Endothelial cell (in vitro differentiated cells): Measurements from ENCODE around the gene TMED10. TPM values are rescaled to one million over a fixed set of nuclear protein-coding genes. Genes with fewer than 3 reads are reported as not detected.

Experiments
- DNase-seq: peaks from one replicate; pipeline ENCODE4 v3.0.0; 2021; ENCODE audit warnings: low spot score
- H3K27ac Mint-ChIP-seq: one replicate; pipeline ENCODE4 v1.8.0; 2021; ENCODE audit warnings: mixed read lengths, inconsistent platforms; ENCODE audit not compliant: unreplicated experiment
- H3K27me3 Mint-ChIP-seq: one replicate; pipeline ENCODE4 v1.8.0; 2021; ENCODE audit warnings: mild to moderate bottlenecking, moderate library complexity, mixed read lengths, inconsistent platforms; ENCODE audit not compliant: unreplicated experiment
- H3K36me3 Mint-ChIP-seq: one replicate; pipeline ENCODE4 v1.8.0; 2021; ENCODE audit warnings: mild to moderate bottlenecking, low read depth, mixed read lengths, inconsistent platforms; ENCODE audit not compliant: unreplicated experiment
- H3K4me1 Mint-ChIP-seq: one replicate; pipeline ENCODE4 v1.8.0; 2021; ENCODE audit warnings: mild to moderate bottlenecking, mixed read lengths, inconsistent platforms; ENCODE audit not compliant: unreplicated experiment
- H3K4me3 Mint-ChIP-seq: one replicate; pipeline ENCODE4 v1.8.0; 2021; ENCODE audit warnings: mild to moderate bottlenecking, mixed read lengths, inconsistent platforms; ENCODE audit not compliant: unreplicated experiment
- H3K9me3 Mint-ChIP-seq: one replicate; pipeline ENCODE4 v1.8.0; 2021; ENCODE audit warnings: mixed read lengths, inconsistent platforms; ENCODE audit not compliant: unreplicated experiment
- CTCF ChIP-seq: fragments of 200-600 bp; sonication (generic); IDR thresholded peaks from one replicate; pipeline ENCODE4 v1.5.0; 2021; ENCODE audit warnings: antibody characterized with exemption; ENCODE audit not compliant: unreplicated experiment
- long read RNA-seq: library from polyadenylated mRNA; unstranded; transcript quantifications from one replicate; pipeline ENCODE4 v2.0.0, GENCODE V29; 2020; ENCODE audit not compliant: unreplicated experiment
- total RNA-seq: library from RNA; stranded (reverse); fragmentation: NEBNext Ultra II Directional; extraction: Animal tissue kit (Norgen Biotek cat#: 25700); gene quantifications from one replicate; pipeline ENCODE4 v1.2.1, GENCODE V29; 2021; ENCODE audit not compliant: unreplicated experiment

Gene TMED10
- 312 TPM for total RNA-seq
- long read RNA-seq, full-length matches to known transcripts = 119 of 128 reads
- long read RNA-seq, partial matches to known transcripts = 1 of 128 reads
- long read RNA-seq, other reads (novel, unspliced or antisense) = 8 of 128 reads

DNA sequence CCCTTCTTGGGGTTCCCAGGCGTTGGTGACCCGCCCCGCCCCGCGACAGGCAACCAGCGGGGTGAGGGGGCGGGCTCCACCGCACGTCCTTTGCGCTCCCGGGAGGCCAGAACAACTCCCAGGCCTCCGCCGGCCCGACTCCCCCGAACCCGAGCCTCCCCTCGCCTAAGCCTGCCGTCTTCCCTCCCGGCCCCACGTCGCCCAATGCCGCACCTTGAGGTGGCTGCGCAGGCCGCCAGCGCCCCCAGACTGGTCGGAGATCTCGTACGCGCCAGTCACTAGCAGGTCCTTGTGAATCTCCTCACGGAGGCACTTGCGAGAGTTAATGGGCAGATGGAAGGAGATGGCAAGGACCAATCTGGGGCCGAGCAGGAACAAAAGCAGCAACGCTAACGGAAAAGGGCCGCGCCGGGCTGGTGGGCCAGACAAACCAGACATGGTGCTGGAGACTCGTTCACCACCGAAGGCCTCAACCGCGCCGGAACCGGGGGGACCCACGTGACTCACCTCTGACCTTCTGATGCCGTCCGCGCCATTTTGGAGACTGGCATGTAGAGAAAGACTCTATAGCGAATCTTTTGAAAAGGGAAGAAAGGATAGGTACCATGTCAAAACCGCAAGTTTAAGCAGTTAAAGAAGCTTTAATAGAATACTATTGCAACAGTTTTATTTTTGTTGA is at the start of gene TMED10:
TSS of gene TMED10 (minus strand) at position 471 of the 679 bp plus-strand sequence. CDS start at position 438, 33 bp downstream.
- Mint-ChIP-seq H3K36me3 (no peaks in the 10 kb centered on the region), H3K4me3 (peak within 1 kb of the TSS; percentile 99), H3K4me1 (peaks cover 22% of the 10 kb centered on the region)

DNA sequence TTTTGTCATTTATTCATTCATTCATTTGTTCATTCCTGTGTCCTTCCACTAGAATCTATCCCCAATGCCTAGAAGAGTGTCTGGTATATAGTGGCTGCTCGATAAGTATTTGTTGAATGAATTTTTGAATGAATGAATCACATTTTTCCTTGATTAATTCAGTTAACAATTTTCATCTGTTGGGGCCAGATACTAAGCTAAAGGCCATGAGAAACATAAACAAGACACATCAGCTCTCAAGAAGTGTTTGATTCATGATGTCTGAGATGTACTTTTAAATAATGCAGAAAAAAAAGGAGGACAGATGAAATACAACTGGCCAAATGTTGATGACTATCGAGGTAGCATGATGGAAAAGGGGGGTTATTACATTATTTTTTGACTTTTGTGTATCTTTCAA is 48.1 kb upstream of the TMED10 start:
- Mint-ChIP-seq H3K9me3 (no peaks in the 10 kb centered on the region), H3K27me3 (peaks cover 8% of the 10 kb centered on the region), H3K4me3 (no peak overlapping the region), H3K36me3 (peaks cover 3% of the 10 kb centered on the region), H3K4me1 (peaks cover 54% of the 10 kb centered on the region), H3K27ac (peak overlapping the region; percentile 79)
- TF ChIP-seq CTCF = no peak
- DNase-seq = no peak

More for the DNA sequence above, at the start of gene TMED10:
- TF ChIP-seq CTCF = no peak
- peak; percentile 84 for DNase-seq
- no peaks in the 10 kb centered on the region for H3K9me3 Mint-ChIP-seq
- H3K27me3 Mint-ChIP-seq = peaks cover 11% of the 10 kb centered on the region
- H3K27ac Mint-ChIP-seq = peak within 1 kb of the TSS; percentile 100

DNA sequence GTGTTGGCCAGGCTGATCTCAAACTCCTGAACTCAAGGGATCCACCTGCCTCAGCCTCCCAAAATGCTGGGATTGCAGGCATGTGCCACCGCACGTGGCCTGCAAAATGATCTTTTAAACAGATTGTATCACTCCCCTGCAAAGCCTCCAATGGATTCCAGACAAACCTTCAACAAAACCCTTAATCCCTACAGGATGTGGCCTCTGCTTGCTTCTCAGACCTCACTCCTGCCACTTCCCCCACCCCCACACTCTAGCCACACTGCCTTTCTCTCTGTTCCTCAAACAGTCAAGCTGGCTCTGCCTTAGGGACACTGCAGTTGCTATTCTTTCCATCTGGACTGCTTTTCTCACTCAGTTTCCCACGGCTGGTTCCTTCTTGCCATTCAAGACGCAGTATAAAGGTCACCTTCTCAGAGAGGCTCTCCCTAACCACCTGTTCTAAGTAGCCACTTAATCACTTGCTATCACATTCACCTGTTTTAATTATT is 47.3 kb upstream of the TMED10 start:
- Mint-ChIP-seq H3K27me3 (peaks cover 3% of the 10 kb centered on the region), H3K9me3 (no peaks in the 10 kb centered on the region), H3K4me1 (peaks cover 46% of the 10 kb centered on the region), H3K36me3 (no peaks in the 10 kb centered on the region), H3K27ac (peak overlapping the region; percentile 90), H3K4me3 (peak overlapping the region; percentile 45)
- peak; percentile 33 for DNase-seq
- TF ChIP-seq CTCF = no peak

DNA sequence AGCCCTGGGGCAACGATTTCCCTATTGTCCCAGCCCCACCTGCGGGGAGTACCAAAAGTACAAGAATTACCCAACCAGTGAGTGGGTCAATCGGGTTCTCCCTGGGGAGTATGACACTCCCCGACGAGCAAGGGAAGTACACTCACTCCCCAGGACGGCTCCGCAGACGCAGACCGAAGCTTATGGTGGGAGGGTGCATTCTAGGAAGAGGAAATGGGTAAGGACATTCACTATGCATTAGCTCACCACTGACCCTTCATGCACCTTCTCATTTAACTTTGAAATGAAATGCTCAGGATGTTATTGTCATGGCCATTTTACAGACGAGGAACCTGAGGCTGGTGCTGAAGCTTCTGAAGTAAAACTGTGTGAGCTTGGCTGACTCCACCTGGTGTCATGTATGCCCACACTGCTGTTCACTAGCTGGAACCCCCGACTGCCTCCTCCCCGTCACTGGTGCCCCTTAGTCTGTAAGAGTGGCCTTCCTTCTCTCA is 45.8 kb upstream of the TMED10 start:
- Mint-ChIP-seq H3K36me3 (no peaks in the 10 kb centered on the region), H3K4me1 (peaks cover 36% of the 10 kb centered on the region), H3K27me3 (peaks cover 3% of the 10 kb centered on the region), H3K27ac (peak overlapping the region; percentile 78), H3K4me3 (peak overlapping the region; percentile 48), H3K9me3 (no peaks in the 10 kb centered on the region)
- TF ChIP-seq CTCF = no peak
- DNase-seq = no peak

DNA sequence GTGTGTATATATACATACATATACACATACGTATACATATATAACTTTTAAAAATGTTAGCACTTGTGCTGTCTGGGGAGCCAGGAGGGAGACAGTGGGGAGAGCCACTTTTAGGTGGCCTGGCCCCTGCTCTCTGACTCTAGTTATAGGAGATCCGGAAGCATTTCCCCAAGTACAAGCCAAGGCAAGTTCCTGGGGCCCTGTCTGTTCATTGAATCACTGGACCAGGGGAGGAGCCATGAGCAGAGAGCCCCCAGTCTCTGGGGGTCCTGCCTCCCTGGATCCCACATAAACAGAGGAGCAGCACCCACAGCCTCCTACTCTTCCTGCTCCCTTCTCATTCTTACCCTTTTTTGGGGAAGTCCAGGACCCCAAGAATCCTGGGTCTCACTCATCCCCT is 45.4 kb upstream of the TMED10 start:
- Mint-ChIP-seq H3K27ac (peak overlapping the region; percentile 78), H3K4me3 (no peak overlapping the region), H3K9me3 (no peaks in the 10 kb centered on the region)

More for the DNA sequence above, 45.4 kb upstream of the TMED10 start:
- peaks cover 32% of the 10 kb centered on the region for H3K4me1 Mint-ChIP-seq
- no peaks in the 10 kb centered on the region for H3K36me3 Mint-ChIP-seq
- TF ChIP-seq CTCF = no peak
- DNase-seq = no peak
- peaks cover 3% of the 10 kb centered on the region for H3K27me3 Mint-ChIP-seq
